Left hindlimb (tissue), 1 donor: Measurements from ENCODE around the gene SLC37A4.
"Not testable (repeated sequence)": the region's sequence is repeated elsewhere in the genome, so short reads cannot be mapped to it uniquely, and the experiment has no call there.

ENCODE experiments used
- DNase-seq: peaks from one replicate; pipeline ENCODE4 v3.0.0-alpha.2; 2018

SLC37A4 gene

DNA sequence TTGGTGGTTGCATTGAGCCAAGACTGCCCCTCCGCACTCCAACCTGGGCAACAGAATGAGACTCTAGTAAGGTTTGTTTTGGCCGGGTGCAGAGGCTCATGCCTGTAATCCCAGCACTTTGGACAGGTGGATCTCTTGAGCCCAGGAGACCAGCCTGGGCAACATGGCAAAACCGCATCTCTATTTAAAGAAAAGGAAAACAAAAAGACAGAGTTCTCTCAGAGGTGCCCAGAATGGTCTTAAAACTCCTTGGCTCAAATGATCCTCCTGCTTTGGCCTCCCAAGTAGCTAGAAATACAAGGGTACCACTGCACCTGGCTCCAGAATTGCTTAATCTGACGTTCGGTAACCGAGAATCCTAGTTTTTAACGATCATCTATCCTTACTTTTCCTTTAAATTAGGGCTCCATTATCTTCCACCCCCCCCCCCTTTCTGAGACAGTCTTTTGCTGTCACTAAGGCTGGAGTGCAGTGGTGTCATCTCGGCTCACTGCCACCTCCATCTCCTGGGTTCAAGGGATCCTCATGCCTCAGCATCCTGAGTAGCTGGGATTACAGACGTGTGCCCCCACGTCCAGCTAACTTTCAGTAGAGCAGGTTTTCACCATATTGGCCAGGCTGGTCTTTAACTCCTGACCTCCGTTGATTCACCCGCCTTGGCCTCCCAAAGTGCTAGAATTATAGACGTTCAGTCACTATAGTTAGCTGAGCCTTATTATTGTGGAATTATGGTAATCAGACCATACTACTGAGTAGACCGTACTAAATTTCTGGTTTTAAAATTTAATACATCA lies 14.3 kb downstream of the SLC37A4 start:
- no peak for DNase-seq

DNA sequence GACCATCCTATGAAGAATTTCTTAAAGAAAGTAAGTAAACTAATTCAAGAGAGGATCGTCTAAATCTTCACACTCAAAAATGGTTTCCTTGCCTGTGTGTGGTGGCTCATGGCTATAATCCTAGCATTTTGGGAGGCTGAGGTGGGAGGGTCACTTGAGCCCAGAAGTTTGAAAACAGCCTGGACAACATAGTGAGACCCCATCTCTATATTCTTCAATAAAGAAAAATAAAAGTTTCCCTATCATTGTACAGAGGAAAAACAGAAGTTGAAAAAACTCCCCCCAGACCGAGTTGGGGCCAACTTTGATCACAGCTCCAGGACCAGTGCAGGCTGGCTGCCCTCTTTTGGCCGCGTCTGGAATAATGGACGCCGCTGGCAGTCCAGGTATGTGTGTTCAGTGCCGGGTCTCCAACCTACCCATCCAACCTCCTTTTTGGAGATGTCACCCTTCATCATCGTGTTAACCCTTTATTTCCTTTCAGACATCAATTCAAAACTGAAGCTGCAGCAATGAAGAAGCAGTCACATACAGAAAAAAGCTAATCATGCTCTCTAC lies 15.5 kb downstream of the SLC37A4 start:
- no peak for DNase-seq

- DNase-seq = no peak
These were observed 16.3 kb downstream of the SLC37A4 start for GRCh38 chr11:119014209-119014924.

- no peak for DNase-seq
These were observed 18.0 kb downstream of the SLC37A4 start for GRCh38 chr11:119012629-119013170.

DNA sequence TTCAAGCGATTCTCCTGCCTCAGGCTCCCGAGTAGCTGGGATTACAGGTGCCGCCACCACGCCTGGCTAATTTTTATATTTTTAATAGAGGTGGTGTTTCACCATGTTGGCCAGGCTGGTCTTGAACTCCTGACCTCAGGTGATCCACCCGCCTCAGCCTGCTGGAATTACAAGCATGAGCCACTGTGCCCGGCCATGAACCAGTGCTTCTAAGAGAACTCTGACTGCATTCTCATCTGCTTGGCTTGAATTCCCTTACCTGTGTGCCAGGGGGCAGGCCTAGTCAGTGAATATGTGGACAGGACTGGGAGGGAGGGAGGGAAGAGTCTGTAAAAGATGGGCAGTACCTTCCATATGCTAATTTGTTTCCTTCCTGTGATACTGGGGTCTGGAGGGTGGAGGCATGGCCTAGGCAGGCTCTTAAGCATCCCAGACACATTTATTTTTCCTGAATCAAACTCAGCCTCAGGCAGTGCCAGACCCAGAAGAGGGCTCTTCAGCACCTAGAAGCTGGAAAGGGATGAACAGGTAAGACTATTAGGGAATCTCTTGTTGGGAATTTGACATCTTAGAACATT lies 19.1 kb downstream of the SLC37A4 start:
- no peak for DNase-seq

DNA sequence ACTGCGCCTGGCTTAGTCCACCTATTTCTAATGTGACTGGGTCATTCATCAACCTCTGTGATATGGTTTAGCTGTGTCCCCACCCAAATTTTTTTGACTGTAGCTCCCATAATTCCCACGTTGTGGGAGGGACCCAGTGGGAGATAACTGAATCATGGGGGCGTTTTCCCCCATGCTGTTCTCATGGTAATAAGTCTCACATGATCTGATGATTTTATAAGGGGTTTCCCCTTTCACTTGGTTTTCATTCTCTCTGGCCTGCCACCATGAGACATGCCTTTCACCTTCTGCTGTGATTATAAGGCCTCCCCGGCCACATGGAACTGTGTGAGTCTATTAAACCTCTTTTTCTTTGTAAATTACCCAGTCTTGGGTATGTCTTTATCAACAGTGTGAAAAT lies 24.0 kb downstream of the SLC37A4 start:
- DNase-seq = no peak

GRCh38 chr11:119000906-119001305 lies 29.8 kb downstream of the SLC37A4 start:
- DNase-seq = no peak

DNA sequence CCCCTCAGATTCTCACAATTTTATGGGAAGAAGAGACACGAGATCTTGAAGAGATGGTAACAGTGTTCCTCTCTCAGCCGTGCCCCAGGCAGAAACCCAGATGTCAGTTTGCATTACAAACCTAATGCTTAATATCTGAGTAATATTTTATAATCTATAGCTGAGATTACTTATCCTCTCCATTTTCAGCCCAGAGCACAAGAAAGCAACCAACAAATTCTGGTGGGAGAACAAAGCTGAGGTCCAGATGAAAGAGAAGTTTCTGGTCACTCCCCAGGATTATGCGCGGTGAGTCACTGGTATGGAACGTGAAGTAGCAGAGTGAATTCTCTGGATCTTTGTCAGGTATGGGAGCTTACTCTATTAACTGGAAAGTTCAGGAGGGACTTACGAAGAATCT lies 31.9 kb downstream of the SLC37A4 start:
- no peak for DNase-seq

DNA sequence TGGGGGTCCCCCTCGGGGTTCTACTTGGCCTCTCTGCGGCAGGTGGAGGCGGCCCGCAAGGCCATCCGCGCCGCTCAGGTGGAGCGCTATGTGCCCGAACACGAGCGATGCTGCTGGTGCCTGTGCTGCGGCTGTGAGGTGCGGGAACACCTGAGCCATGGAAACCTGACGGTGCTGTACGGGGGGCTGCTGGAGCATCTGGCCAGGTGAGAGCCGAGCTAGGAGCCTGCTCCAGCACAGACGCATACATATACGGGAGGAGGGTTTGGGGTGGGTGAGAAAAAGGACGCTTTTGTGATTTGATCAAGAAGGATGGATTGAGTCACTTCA lies 32.3 kb downstream of the SLC37A4 start:
- no peak for DNase-seq

DNA sequence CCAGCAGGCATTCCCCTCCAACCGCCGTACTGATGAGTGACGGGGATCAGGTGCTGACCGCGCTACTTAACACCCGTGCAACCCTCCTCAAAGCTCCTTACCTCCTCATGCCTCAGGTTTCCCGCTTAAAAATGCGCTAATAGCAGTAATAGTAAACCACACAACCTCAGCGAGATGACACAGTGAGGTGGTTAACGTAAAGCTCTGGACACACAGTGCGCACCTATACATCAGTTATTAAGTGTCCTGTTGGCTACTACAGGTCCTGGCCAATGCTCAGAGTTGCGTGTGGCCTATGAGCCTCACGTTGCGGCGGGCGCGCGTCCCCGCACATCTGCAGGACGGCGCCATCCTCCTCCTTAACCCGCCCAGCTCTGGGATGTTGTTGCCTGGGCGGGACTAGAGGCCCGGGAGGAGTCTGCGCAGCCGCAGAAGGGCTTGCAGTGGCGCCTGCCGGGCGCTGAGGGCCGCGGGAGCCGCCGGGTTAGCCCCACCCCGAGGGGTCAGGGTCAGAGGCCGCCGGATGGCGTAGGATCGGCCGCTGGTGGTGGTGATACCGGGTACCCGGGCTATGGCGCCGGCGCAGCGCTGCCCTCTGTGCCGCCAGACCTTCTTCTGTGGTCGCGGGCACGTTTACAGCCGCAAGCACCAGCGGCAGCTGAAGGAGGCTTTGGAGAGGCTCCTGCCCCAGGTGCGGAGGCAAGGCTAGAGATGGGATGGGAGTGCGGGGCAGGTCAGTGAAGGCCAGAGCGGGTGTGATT lies 32.9 kb downstream of the SLC37A4 start, which contains the start of gene CENATAC:
Gene CENATAC, plus strand, starts transcription at position 512 of the 761 bp plus-strand sequence. Its CDS starts 60 bp downstream, at position 572.
- peak; percentile 93 for DNase-seq

GRCh38 chr11:118996926-118997626 lies 33.6 kb downstream of the SLC37A4 start:
- DNase-seq = no peak

- not testable (repeated sequence) for DNase-seq
These were observed 39.1 kb downstream of the SLC37A4 start for GRCh38 chr11:118991486-118992038.

- no peak for DNase-seq
These were observed 42.4 kb downstream of the SLC37A4 start for GRCh38 chr11:118988280-118988679.

- DNase-seq = no peak
These were observed 45.9 kb downstream of the SLC37A4 start for GRCh38 chr11:118984825-118985224.

- DNase-seq = not testable (repeated sequence)
These were observed 46.3 kb downstream of the SLC37A4 start for GRCh38 chr11:118984337-118984736.

- peak; percentile 44 for DNase-seq
These were observed 50.3 kb downstream of the SLC37A4 start for GRCh38 chr11:118980191-118980881.

DNA sequence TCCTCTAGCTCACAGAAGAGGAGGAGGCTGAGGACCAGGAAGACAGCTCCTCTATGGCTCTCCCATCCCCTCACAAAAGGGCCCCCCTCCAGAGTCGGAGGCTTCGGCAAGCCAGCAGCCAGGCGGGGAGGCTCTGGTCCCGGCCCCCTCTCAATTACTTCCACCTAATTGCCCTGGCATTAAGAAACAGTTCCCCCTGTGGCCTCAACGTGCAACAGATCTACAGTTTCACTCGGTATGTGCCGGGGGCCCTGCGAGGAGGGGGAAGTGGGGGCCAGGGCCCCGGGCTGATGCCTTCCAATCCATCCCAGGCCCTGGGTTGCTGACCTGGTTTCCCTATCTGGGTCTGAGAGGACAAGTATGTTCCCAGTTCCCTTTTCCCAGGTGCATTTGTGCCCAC lies 51.2 kb downstream of the SLC37A4 start:
- DNase-seq = no peak

DNA sequence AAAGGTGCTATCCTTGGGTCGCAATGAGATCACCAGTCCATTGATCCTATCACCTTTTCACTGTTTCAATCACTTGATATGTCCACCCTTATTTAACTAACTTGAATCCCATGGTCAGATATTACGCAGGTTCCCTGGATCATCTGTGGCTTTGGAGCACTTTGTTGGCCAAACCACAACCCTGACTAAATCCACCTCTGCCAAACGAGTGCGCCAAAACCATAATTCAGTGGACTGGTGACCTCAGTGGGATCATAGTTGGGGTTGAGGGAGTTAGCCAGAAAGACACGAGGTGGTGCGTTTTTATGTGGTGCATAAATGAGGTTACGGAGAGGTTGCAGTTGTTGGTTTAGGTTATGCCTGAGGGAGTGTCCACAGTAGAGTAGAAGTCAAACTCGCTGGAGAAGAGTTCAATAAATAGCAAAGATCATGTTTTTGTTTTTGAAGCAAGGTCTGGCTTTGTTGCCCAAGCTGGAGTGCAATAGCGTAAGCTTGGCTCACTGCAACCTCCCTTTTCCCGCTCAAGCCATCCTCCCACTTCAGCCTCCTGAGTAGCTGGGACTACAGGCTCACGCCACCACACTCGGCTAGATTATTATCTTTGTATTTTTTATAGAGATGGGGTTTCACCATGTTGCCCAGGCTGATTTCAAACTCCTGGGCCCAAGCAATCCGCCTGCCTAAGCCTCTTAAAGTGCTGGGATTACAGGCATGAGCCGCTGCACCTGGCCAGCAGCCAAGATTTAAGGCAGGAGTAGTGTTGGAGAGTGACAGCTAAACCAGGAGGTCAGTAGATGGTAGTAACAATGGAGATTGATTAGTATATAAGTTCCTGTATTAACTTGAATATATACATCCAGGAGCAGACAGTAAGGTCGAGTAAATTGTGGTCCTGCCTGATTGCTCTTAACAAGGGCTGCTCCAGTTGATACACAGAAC lies 54.6 kb downstream of the SLC37A4 start:
- peak; percentile 42 for DNase-seq
